ENCODE measurements around the gene HCFC1. TPM values are rescaled to one million over a fixed set of nuclear protein-coding genes. Genes with fewer than 3 reads are reported as not detected.

The HCFC1 gene
- total and polyA plus RNA-seq, 9 of the 15 experiments (the other 6 are each of a cell fraction or from before 2014, with no cell fraction given), result 2.8 to 133 (median 17.1) TPM

GRCh38 chrX:153920546-153920945, 51.1 kb downstream of the HCFC1 start:
- BruUV-seq (replicated peaks), result no TSS peak
- Histone ChIP-seq H3K36me3 (ENCODE audit: control insufficient read depth, insufficient read depth, low read length) (peaks cover 37% of the 10 kb centered on the region; the same call in 2 of the 3 replicates), H3K9me3 (replicated peaks; ENCODE audit: control insufficient read depth, insufficient read depth, low read depth, low read length) (no peaks in the 10 kb centered on the region), H3K4me3 (no peak overlapping the region), H3K4me2 (ENCODE audit: insufficient read depth, low read length) (no peak overlapping the region), H3K79me2 (ENCODE audit: control insufficient read depth, insufficient read depth, low read length) (peaks cover 24% of the 10 kb centered on the region), H3K9me1 (ENCODE audit: control insufficient read depth, insufficient read depth, low read length) (no peaks in the 10 kb centered on the region), H4K20me1 (replicated peaks; ENCODE audit: control insufficient read depth, insufficient read depth, low read length) (no peaks in the 10 kb centered on the region), H3K9ac (ENCODE audit: insufficient read depth in 1 of 2, low read depth in 2 of 2, low read length in 2 of 2) (peak overlapping the region in 1 of 2 experiments; percentile 17; a peak in 1 of 4 replicates), H3K27ac (ENCODE audit: extremely low read depth, low read depth, low read length) (no peak overlapping the region), H3K4me1 (replicated peaks in 1 of 2; ENCODE audit: control insufficient read depth in 2 of 2, insufficient read depth in 2 of 2, low read length in 2 of 2) (peaks cover 12 to 26% of the 10 kb centered on the region in 2 experiments; a peak in 4 of 5 replicates), H3K27me3 (ENCODE audit: control insufficient read depth in 2 of 2, insufficient read depth in 2 of 2, low read length in 2 of 2) (no peaks in the 10 kb centered on the region), H2AFZ (ENCODE audit: low read depth, low read length) (no peak overlapping the region)
- intact Hi-C loops (cut with micrococcal nuclease), result no loop called here
- CTCF ChIA-PET (ENCODE audit: low intra/inter-chr PET ratio), result no interaction called here
- POLR2A ChIA-PET, result no interaction called here
- in situ Hi-C loops (cut with MboI), result no loop called here
- no peak for TF ChIP-seq ZNF408 (CRISPR knock-in tag; IDR thresholded peaks at IDR 0.05; ENCODE audit: low read depth)
- TF ChIP-seq MCM5 (IDR thresholded peaks at IDR 0.05; ENCODE audit: low read depth), result no peak
- no peak for TF ChIP-seq ZBTB40 (IDR thresholded peaks at IDR 0.05)
- no peak for TF ChIP-seq ZBTB40 (CRISPR knock-in tag; IDR thresholded peaks at IDR 0.05)
- no peak for TF ChIP-seq MEF2D (tag; conservative IDR thresholded peaks at IDR 0.05; ENCODE audit: low read depth)
- no peak for TF ChIP-seq IRF9 (tag; IDR thresholded peaks at IDR 0.05)
- no peak for TF ChIP-seq BACH1 (tag; IDR thresholded peaks at IDR 0.05)
- no peak for TF ChIP-seq EGR1 (conservative IDR thresholded peaks at IDR 0.05)
- no peak for TF ChIP-seq ETV5 (CRISPR knock-in tag; IDR thresholded peaks at IDR 0.05; ENCODE audit: low read depth)
- TF ChIP-seq ZNF778 (CRISPR knock-in tag; IDR thresholded peaks at IDR 0.05), result no peak
- DNase-seq (ENCODE audit: extremely low read depth in 1 of 4, low spot score in 3 of 4) (no peak), ATAC-seq (no peak), FAIRE-seq (no peak)
- 82% methylated on average over 5 of the region's 14 CpGs for WGBS (ENCODE audit: insufficient coverage, low coverage, missing lambda C conversion rate)
